Measurements from ENCODE around the gene PLOD2. TPM values are rescaled to one million over a fixed set of nuclear protein-coding genes. Genes with fewer than 3 reads are reported as not detected.
A peak's percentile ranks its signal among the peaks of the same experiment; 100 is the strongest.

The PLOD2 gene
- total RNA-seq, 1 experiment from 2014 or later = 158 TPM

DNA sequence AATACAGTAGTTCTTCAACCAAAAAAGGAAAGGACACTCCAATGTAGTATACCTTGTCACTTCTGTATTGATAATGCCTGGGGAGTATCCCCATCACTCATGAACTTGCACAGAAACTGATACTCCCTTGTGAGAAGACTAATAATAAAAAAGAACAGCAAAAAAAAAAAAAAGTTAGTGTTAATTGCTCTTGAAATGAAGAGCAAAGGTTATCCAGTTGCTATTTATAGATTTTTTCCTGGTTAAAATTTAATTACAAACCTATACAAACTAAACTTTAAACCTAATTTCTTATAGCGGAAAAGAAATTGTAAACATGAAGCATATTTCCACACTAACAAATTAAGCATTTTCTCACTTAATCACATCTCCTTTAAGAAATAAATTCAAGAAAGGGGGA lies 6.7 kb downstream of the PLOD2 start:
- no TSS peak for BruUV-seq (replicated peaks)
- ChIA-PET CTCF (no interaction called here), POLR2A (no interaction called here)

DNA sequence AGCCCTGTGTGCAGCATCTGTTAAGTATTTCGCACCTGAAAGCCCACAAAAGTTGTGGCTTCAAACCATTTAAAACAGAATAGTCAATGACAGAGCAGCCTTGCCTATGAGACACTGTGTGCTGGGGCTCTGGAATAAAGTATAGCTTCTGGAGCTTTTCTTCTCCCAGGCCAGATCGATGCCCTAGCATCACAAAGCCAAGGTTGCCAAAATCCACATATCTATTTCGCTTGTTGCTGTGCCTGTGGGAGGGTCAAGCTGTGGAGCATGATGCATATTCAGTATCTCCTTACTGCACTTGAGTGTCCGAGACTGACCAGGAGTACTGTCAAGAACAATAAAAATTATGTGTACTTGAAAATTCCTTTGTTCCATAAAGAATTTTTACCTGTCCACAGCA lies 7.6 kb downstream of the PLOD2 start:
- Histone ChIP-seq H3K27me3 (ENCODE audit: control insufficient read depth, insufficient read depth, low read length) (no peaks in the 10 kb centered on the region), H3K27ac (ENCODE audit: low read length) (peak overlapping the region; percentile 26; the same call in 1 of the 2 replicates), H3K4me3 (ENCODE audit: low read depth in 2 of 2, low read length in 2 of 2) (no peak overlapping the region), H3K9me3 (ENCODE audit: control insufficient read depth, insufficient read depth, low read depth, low read length) (no peaks in the 10 kb centered on the region), H3K4me1 (ENCODE audit: control insufficient read depth, insufficient read depth, low read length) (peaks cover 60% of the 10 kb centered on the region), H3K36me3 (ENCODE audit: control insufficient read depth, insufficient read depth, low read length) (no peaks in the 10 kb centered on the region; the same call in 1 of the 2 replicates)
- ATAC-seq (peak; percentile 33; the same call in 1 of the 2 replicates), DNase-seq (ENCODE audit: low read depth, low spot score) (no peak)
- TF ChIP-seq SIN3A (IDR thresholded peaks at IDR 0.05; ENCODE audit: borderline replicate concordance, insufficient read depth, low read depth, low read length) (no peak), POLR2AphosphoS5 (IDR thresholded peaks at IDR 0.05; ENCODE audit: low read depth, low read length) (no peak), REST (IDR thresholded peaks at IDR 0.05; ENCODE audit: insufficient read depth in 1 of 2, low read depth in 2 of 2, low read length in 1 of 2) (no peak), TCF7L2 (IDR thresholded peaks at IDR 0.05; ENCODE audit: low read depth, low read length) (no peak)
- TF ChIP-seq, protein P1, sequence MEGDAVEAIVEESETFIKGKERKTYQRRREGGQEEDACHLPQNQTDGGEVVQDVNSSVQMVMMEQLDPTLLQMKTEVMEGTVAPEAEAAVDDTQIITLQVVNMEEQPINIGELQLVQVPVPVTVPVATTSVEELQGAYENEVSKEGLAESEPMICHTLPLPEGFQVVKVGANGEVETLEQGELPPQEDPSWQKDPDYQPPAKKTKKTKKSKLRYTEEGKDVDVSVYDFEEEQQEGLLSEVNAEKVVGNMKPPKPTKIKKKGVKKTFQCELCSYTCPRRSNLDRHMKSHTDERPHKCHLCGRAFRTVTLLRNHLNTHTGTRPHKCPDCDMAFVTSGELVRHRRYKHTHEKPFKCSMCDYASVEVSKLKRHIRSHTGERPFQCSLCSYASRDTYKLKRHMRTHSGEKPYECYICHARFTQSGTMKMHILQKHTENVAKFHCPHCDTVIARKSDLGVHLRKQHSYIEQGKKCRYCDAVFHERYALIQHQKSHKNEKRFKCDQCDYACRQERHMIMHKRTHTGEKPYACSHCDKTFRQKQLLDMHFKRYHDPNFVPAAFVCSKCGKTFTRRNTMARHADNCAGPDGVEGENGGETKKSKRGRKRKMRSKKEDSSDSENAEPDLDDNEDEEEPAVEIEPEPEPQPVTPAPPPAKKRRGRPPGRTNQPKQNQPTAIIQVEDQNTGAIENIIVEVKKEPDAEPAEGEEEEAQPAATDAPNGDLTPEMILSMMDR (IDR thresholded peaks at IDR 0.05) = no peak
- ChIA-PET POLR2A (no interaction called here), CTCF (interaction anchor here (0.9 to 1.5 kb wide), 2 partner anchors 36 to 88 kb away, joined by 4 to 6 read pairs; no protein-coding TSS in a partner anchor)
- intact Hi-C loops (cut with micrococcal nuclease; ENCODE audit: unreplicated experiment) = no loop called here
- in situ Hi-C loops (cut with HindIII; ENCODE audit: low pct_unique_long_range_greater_than_20kb, low sequenced_read_pairs) = no loop called here
- BruUV-seq (replicated peaks) = no TSS peak

More for the DNA sequence above, 6.7 kb downstream of the PLOD2 start:
- no peaks in the 10 kb centered on the region for H3K27me3 ChIP-seq (ENCODE audit: control insufficient read depth, insufficient read depth, low read length)
- in situ Hi-C loops (cut with HindIII; ENCODE audit: low pct_unique_long_range_greater_than_20kb, low sequenced_read_pairs) (no loop called here), intact Hi-C loops (cut with micrococcal nuclease; ENCODE audit: unreplicated experiment) (no loop called here)
- peaks cover 63% of the 10 kb centered on the region for H3K4me1 ChIP-seq (ENCODE audit: control insufficient read depth, insufficient read depth, low read length)
- H3K4me3 ChIP-seq (ENCODE audit: low read depth in 2 of 2, low read length in 2 of 2) = no peak overlapping the region
- peak overlapping the region; percentile 44; the same call in 1 of the 2 replicates for H3K27ac ChIP-seq (ENCODE audit: low read length)
- ATAC-seq (no peak), DNase-seq (ENCODE audit: low read depth, low spot score) (no peak)
- TF ChIP-seq, protein P1 (IDR thresholded peaks at IDR 0.05) = no peak
- TF ChIP-seq REST (IDR thresholded peaks at IDR 0.05; ENCODE audit: insufficient read depth in 1 of 2, low read depth in 2 of 2, low read length in 1 of 2) = no peak
- no peak for TF ChIP-seq SIN3A (IDR thresholded peaks at IDR 0.05; ENCODE audit: borderline replicate concordance, insufficient read depth, low read depth, low read length)
- no peak for TF ChIP-seq TCF7L2 (IDR thresholded peaks at IDR 0.05; ENCODE audit: low read depth, low read length)
- no peak for TF ChIP-seq POLR2AphosphoS5 (IDR thresholded peaks at IDR 0.05; ENCODE audit: low read depth, low read length)
- H3K9me3 ChIP-seq (ENCODE audit: control insufficient read depth, insufficient read depth, low read depth, low read length) = no peaks in the 10 kb centered on the region
- no peaks in the 10 kb centered on the region; the same call in 1 of the 2 replicates for H3K36me3 ChIP-seq (ENCODE audit: control insufficient read depth, insufficient read depth, low read length)

Measured in Panc1 (cell line).